Stimulated activated CD8-positive, alpha-beta memory T cell treated with anti-CD3 and anti-CD28 coated beads, Interleukin-2, amount 100 ng/mL, for 48 hours (primary cell): ENCODE data around the gene THY1.
"Not testable (repeated sequence)": the region's sequence is repeated elsewhere in the genome, so short reads cannot be mapped to it uniquely, and the experiment has no call there.

Source experiments
- DNase-seq, 2 donors: peaks; one replicate each; pipeline ENCODE4 v3.0.0-alpha.2; 2020; ENCODE audit warnings: low read depth in 2 of 2

Gene THY1

GRCh38 chr11:119418759-119419158, 4.2 kb downstream of the THY1 start:
- no peak for DNase-seq

GRCh38 chr11:119417726-119418540, 5.0 kb downstream of the THY1 start:
- no peak for DNase-seq

GRCh38 chr11:119416606-119417580, 6.1 kb downstream of the THY1 start:
- no peak for DNase-seq

- DNase-seq, result no peak
Measured at GRCh38 chr11:119415966-119416365, 7.0 kb downstream of the THY1 start.

GRCh38 chr11:119415517-119415916, 7.5 kb downstream of the THY1 start:
- DNase-seq, result no peak

GRCh38 chr11:119414734-119415133, 8.2 kb downstream of the THY1 start:
- no peak for DNase-seq

GRCh38 chr11:119414321-119414720, 8.7 kb downstream of the THY1 start:
- no peak for DNase-seq

GRCh38 chr11:119412072-119412471, 10.9 kb downstream of the THY1 start:
- DNase-seq, result no peak

GRCh38 chr11:119410501-119410900, 12.5 kb downstream of the THY1 start:
- no peak for DNase-seq

- no peak for DNase-seq
Measured at GRCh38 chr11:119409731-119410130, 13.2 kb downstream of the THY1 start.

GRCh38 chr11:119406005-119406404, 17.0 kb downstream of the THY1 start:
- no peak for DNase-seq

GRCh38 chr11:119405448-119405847, 17.5 kb downstream of the THY1 start:
- not testable (repeated sequence) for DNase-seq

GRCh38 chr11:119404872-119405271, 18.1 kb downstream of the THY1 start:
- DNase-seq, result no peak

GRCh38 chr11:119403021-119403420, 20.0 kb downstream of the THY1 start:
- DNase-seq, result no peak

GRCh38 chr11:119402470-119402869, 20.5 kb downstream of the THY1 start:
- no peak for DNase-seq

GRCh38 chr11:119400860-119401259, 22.1 kb downstream of the THY1 start:
- DNase-seq, result no peak

GRCh38 chr11:119397740-119398139, 25.2 kb downstream of the THY1 start:
- no peak for DNase-seq

- no peak for DNase-seq
Measured at GRCh38 chr11:119396835-119397234, 26.1 kb downstream of the THY1 start.

- no peak for DNase-seq
Measured at GRCh38 chr11:119391275-119391674, 31.7 kb downstream of the THY1 start.

GRCh38 chr11:119389611-119390254, 33.2 kb downstream of the THY1 start:
- no peak for DNase-seq

- no peak for DNase-seq
Measured at GRCh38 chr11:119388103-119388502, 34.9 kb downstream of the THY1 start.

GRCh38 chr11:119384332-119384731, 38.6 kb downstream of the THY1 start:
- DNase-seq, result no peak
